DLD1 (cell line): ENCODE measurements around the gene ZNF813.
"Not testable (repeated sequence)": the region's sequence is repeated elsewhere in the genome, so short reads cannot be mapped to it uniquely, and the experiment has no call there.

Experiments used
- in situ Hi-C: cut with HindIII; loops from 2 replicates; pipeline ENCODE4 v1.10.0; 2017; ENCODE audit warnings: low sequenced_read_pairs

The ZNF813 gene

GRCh38 chr19:53483751-53484150, 16.2 kb downstream of the ZNF813 start:
- in situ Hi-C loops: not testable (repeated sequence)

GRCh38 chr19:53485046-53486004, 17.8 kb downstream of the ZNF813 start:
- in situ Hi-C loops: no loop called here

GRCh38 chr19:53492153-53492552, 24.6 kb downstream of the ZNF813 start:
- in situ Hi-C loops: no loop called here

- in situ Hi-C loops: not testable (repeated sequence)
Measured at GRCh38 chr19:53497311-53498023, 29.9 kb downstream of the ZNF813 start.

GRCh38 chr19:53498024-53498395, 30.5 kb downstream of the ZNF813 start:
- in situ Hi-C loops: not testable (repeated sequence)

- in situ Hi-C loops: not testable (repeated sequence)
Measured at GRCh38 chr19:53503151-53503550, 35.6 kb downstream of the ZNF813 start.

- in situ Hi-C loops: not testable (repeated sequence)
Measured at GRCh38 chr19:53503671-53504364, 36.3 kb downstream of the ZNF813 start.

- in situ Hi-C loops: not testable (repeated sequence)
Measured at GRCh38 chr19:53504365-53504703, 36.8 kb downstream of the ZNF813 start.

GRCh38 chr19:53504885-53505284, 37.4 kb downstream of the ZNF813 start:
- in situ Hi-C loops: no loop called here

GRCh38 chr19:53506728-53507127, 39.2 kb downstream of the ZNF813 start:
- in situ Hi-C loops: no loop called here

- in situ Hi-C loops: no loop called here
Measured at GRCh38 chr19:53507523-53508442, 40.2 kb downstream of the ZNF813 start.

- in situ Hi-C loops: no loop called here
Measured at GRCh38 chr19:53509443-53509842, 41.9 kb downstream of the ZNF813 start.

GRCh38 chr19:53509845-53510244, 42.3 kb downstream of the ZNF813 start:
- in situ Hi-C loops: no loop called here

- in situ Hi-C loops: no loop called here
Measured at GRCh38 chr19:53511357-53511756, 43.8 kb downstream of the ZNF813 start.

- in situ Hi-C loops: no loop called here
Measured at GRCh38 chr19:53511933-53512374, 44.4 kb downstream of the ZNF813 start.

- in situ Hi-C loops: not testable (repeated sequence)
Measured at GRCh38 chr19:53515047-53515446, 47.5 kb downstream of the ZNF813 start.

- in situ Hi-C loops: no loop called here
Measured at GRCh38 chr19:53517114-53517741, 49.7 kb downstream of the ZNF813 start.

- in situ Hi-C loops: no loop called here
Measured at GRCh38 chr19:53518121-53518520, 50.6 kb downstream of the ZNF813 start.

GRCh38 chr19:53518716-53519115, 51.2 kb downstream of the ZNF813 start:
- in situ Hi-C loops: no loop called here

- in situ Hi-C loops: no loop called here
Measured at GRCh38 chr19:53519446-53519845, 51.9 kb downstream of the ZNF813 start.
